GM21390 (cell line): Measurements from ENCODE around the gene DCP1A.
"Not testable (repeated sequence)": the region's sequence is repeated elsewhere in the genome, so short reads cannot be mapped to it uniquely, and the experiment has no call there.

ENCODE experiments used
- ATAC-seq: cut with Tn5 transposase; IDR thresholded peaks from one replicate; pipeline ENCODE4 v1.9.1; 2021; ENCODE audit not compliant: unreplicated experiment

DCP1A gene

DNA sequence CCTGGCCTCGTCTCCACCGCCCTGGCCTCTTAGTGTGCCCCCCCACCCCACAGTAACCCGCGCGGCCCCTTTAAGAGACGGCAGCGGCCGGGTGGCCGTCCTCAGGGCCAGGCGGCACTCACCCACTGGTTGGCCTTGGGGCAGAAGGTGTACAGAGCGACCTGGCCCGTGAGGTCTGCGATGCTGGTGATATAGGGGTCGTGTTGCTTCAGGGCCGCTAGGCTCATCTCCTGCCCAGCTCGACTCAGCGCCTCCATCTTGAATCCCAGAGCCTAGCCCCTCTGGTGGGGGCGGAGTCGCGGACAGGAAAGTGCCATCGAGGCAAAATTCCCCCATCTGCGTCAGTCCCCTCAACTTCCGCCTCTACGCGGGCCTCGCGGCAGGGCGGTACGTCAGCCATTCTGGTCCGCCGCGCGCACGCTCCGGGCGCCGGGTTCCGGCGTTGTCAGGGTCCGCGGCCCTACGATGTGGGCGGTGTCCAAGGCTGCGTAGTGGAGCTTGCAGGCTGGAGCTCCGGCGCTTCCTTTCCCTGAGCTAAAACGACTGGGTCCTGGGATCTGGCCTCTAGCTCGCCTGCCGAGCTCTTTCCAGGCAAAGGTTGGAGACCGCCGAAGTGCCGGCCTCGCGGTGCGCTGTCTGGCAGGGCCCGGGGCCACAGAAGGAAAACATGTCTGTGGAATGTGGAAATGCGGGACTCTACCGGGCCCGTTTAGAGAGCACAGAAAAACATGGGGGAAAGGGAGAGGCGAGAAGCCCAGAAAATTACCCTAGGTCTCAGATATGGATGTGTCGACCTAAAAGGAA, at the start of gene DCP1A:
TSS of gene DCP1A (minus strand) at position 283 of the 804 bp plus-strand sequence. CDS start at position 257, 26 bp downstream.
- ATAC-seq: peak; percentile 96

DNA sequence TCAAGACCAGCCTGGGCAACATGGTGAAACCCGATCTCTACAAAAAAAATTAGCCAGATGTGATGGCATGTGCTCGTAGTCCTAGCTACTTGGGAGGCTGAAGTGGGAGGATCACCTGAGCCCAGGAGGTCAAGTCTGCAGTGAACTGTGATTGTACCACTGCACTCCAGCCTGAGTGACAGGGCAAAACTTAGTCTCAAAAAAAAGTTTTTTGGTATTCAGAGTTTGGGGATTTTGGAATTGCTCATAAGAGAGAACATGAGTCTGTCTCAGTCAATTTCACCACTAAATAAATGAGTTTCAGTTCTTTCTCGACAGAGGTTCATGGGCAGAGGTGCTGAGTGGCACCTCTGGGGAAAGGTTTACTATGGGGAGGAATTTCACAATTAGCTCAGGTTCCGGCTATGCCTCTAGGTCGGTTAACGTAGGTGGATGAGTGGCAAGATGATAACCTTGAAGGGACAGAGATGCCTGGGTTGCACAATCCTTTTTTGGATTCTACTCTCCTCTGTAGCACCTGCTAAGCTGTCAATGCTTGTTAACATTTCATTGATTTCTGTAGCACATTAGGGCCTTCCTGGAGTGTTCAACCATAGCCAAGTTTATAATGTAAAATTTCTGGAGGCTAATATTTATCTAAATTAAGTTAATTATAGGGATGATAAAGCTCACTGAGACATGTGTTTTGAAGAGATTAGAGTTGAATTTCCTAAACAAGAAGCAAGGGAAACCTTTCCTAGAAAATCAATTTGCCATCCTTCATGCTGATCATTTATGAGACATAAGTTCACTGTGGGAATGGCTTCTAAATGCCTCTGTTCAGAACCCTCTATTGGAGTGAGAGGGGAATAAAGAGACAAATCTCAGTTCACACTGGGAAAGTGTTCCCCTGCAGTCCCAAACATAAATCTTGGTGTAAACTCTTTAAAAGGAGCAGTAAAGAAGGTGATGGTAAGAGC, 37.4 kb upstream of the DCP1A start:
- ATAC-seq: no peak

GRCh38 chr3:53382106-53382505, 34.8 kb upstream of the DCP1A start:
- no peak for ATAC-seq

- no peak for ATAC-seq
Observed at GRCh38 chr3:53380306-53380705, 33.0 kb upstream of the DCP1A start.

GRCh38 chr3:53379898-53380297, 32.6 kb upstream of the DCP1A start:
- no peak for ATAC-seq

- ATAC-seq: no peak
Observed at GRCh38 chr3:53377794-53378193, 30.5 kb upstream of the DCP1A start.

GRCh38 chr3:53376679-53377078, 29.3 kb upstream of the DCP1A start:
- ATAC-seq: no peak

DNA sequence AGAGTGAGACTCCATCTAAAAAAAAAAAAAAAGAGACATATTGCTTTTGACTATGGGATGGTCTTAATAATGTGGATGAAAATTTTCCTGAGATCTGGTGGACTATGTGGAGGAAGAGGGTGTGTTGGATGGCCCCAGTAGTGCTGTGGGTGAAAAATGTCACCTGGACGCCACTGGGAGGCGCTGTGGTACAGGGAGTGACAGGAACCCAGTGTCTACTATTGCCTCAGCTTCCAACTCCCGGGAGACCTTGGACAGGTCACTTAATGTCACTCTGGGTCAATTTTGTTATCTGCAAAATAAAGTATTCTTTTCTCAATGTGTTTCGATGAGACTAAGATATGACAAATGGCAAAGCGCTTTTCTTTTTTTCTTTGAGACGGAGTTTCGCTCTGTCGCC, 27.7 kb upstream of the DCP1A start:
- ATAC-seq: no peak

GRCh38 chr3:53370719-53371118, 23.4 kb upstream of the DCP1A start:
- not testable (repeated sequence) for ATAC-seq

GRCh38 chr3:53361852-53362251, 14.5 kb upstream of the DCP1A start:
- ATAC-seq: no peak

GRCh38 chr3:53357458-53357857, 10.1 kb upstream of the DCP1A start:
- no peak for ATAC-seq

DNA sequence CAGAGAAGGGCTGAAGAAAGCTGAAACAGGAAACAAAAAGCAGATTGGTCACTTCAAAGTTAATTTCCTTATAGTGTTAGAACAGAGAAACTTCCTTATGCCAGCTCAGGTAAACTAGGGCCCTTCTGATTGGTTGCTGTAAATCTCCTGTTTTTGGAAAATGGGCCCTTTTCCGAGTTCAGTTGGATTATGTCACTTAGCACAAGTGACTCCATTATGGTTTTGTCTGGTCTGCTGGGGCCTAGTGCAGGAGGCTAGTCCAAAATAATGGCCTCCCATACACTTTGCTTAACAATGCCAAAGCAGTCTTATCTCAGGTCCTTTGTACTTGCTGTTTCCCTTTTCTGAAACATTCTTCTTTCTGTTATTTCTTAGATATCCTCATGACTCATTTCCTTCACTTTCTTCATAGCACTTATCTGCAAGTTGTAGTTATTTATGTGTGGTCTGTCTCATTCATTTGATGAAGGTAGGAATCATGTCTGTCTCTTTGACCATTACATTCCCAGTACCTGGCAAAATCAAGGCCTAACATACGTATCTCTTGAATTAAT, 7.7 kb upstream of the DCP1A start:
- no peak for ATAC-seq

- no peak for ATAC-seq
Observed at GRCh38 chr3:53353202-53353601, 5.9 kb upstream of the DCP1A start.

DNA sequence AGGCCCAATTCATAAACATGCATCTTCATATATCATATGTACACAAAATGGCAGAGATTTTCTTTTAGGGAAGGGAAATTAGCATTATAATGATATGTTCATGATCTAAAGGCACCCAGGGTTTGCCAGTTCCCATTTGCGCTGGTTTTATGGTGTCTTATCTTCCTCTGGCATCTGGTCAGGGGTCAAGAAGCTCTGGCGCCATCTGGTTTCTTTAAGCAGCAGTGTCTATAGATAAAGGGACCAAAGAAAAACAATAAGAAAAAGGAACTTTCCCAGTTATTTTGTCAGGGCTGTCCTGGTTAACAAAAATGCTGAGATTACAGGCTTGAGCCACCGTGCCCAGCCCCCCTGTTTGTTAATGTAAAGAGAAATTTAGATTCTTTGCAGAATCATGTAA, 3.3 kb upstream of the DCP1A start:
- ATAC-seq: no peak

DNA sequence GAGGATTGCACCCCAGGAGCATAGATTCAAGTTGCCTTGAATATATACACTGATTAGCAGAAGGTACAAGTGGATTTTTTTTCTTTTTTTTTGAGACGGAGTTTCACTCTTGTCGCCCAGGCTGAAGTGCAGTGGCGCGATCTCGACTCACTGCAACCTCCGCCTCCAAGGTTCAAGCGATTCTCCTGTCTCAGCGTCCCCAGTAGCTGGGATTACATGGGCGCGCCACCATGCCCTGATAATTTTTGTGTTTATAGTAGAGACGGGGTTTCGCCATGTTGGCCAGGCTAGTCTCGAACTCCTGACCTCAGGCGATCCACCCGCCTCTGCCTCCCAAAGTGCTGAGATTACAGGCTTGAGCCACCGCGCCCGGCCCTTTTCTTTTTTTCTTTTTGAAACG, 775 bp upstream of the DCP1A start:
- ATAC-seq: not testable (repeated sequence)

GRCh38 chr3:53346922-53347260, 452 bp downstream of the DCP1A start:
- no peak for ATAC-seq

DNA sequence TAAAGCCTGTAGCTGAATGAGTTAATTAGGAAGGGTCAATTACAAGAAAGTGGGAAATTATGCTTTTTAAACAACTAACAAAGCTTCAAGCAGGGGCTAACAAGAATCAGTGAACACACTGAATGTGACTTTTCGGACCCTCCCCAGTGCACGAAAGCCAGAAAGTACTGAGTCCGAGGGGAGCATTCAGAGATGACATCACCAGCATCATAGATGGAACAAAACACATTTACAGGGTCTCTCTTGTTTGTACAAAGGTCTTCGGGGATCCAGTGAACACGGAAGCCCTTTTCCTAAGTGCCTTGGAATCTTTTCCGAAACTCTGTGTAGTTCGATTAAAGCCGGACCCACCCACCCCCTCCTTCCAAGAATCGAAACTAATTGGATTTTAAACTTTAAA, 829 bp downstream of the DCP1A start:
- ATAC-seq: no peak

- ATAC-seq: no peak
Observed at GRCh38 chr3:53342353-53342752, 5.0 kb downstream of the DCP1A start.

DNA sequence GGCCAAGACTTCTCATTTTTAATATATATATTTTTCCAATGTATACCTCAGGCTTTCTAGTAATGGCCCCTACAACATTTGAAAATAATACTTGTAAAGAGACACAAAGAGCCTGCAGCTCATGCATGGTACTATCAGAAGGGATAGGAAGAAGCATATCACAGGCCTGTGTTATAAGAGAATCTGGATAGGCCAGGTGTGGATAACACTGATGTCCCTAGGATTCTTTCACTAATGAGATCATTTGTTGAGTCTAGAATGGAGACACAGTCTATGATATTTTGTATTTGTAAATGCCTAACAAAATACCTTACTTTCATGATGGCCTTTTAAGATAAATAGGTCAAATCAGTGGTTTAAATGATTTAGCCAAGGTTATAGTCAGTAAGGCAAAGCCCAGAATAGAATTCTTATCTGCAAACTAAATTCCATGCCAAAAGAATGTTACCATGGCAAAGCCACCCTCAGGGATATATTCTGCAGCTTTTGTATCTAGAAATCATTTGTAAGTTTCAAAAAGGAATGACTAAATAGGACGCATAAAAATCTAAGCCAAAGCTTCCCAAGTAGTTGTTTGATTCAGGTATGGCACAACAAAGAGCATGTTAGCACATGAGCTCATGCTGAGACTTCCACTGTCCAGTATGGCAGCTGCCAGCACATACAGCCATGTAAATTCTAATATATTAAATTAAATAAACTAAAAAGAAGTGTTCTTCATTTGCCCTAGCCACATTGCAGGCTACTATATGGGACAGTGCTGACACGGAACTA, 10.0 kb downstream of the DCP1A start:
- ATAC-seq: no peak

- ATAC-seq: no peak
Observed at GRCh38 chr3:53334742-53335141, 12.6 kb downstream of the DCP1A start.

DNA sequence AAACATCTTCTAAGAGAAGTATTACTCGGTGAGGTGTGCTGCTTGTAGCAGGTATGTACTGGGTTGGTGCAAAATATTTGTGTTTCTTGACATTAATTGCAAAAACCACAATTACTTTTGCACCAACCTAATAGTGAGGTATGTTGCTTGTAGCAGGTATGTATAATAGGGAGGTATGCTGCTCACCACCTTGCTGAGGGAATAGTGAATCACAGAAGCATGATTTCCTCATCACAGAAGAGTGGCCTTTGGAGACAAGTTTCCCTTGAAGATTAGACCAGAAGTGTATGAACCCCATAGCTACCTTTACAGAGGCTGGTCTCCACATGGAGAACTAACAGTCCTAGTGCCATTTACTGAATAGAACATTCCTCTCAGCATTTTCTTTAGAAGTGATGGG, 15.5 kb downstream of the DCP1A start:
- ATAC-seq: no peak
